ENCODE results near the gene RUNX1. TPM values are rescaled to one million over a fixed set of nuclear protein-coding genes. Genes with fewer than 3 reads are reported as not detected.

Gene RUNX1
- polyA plus RNA-seq, 3 donors = 6.2 to 49.7 (median 8.7) TPM

DNA sequence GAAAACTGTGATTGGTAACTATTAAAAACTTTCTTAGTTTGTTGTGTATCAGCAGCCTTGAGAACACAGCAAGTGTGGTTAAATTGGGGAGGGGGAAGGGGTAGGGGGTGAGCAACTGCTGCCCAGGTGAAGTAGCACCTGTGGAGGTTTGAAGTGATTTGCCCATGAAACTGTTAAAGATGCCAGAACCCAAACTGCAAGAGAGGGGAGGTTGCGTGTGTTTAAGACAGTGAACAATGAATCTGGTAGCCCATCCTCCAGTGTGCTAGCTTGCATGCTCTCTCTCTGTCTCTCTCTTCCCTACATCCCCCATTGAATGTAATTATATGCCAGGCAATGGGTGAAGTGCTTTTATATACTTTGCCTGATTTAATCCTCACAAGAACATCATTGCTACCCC, 154.7 kb downstream of the RUNX1 start:
- H3K9me3 Mint-ChIP-seq = peaks cover 0 to 16% (median 4%) of the 10 kb centered on the region in 7 donors
- no peak overlapping the region for H3K9ac ChIP-seq (ENCODE audit: insufficient read depth, low read length, poor library complexity, severe bottlenecking)
- peaks cover 18 to 21% of the 10 kb centered on the region in 2 donors for H3K36me3 Mint-ChIP-seq
- intact Hi-C loops (cut with micrococcal nuclease) = loop anchor here (5.0 to 10.0 kb wide), 2 partner anchors 50 to 133 kb away; no protein-coding TSS in a partner anchor
- no peak overlapping the region for H3K27ac Mint-ChIP-seq
- H3K9me3 ChIP-seq (replicated peaks in 1 of 2; ENCODE audit: control insufficient read depth in 1 of 2, insufficient read depth in 1 of 2, low read length in 2 of 2) = peaks cover 3 to 4% of the 10 kb centered on the region in 2 donors
- DNase-seq = no peak
- no peak overlapping the region for H3K27ac ChIP-seq (ENCODE audit: low read depth in 1 of 2, low read length in 2 of 2)
- peaks cover 0 to 11% of the 10 kb centered on the region in 2 donors for H3K36me3 ChIP-seq (replicated peaks in 1 of 2; ENCODE audit: control insufficient read depth in 1 of 2, insufficient read depth in 2 of 2, low read length in 2 of 2)
- peaks cover 95% of the 10 kb centered on the region for H3K79me2 ChIP-seq (ENCODE audit: insufficient read depth, low read length)
- H3K4me1 Mint-ChIP-seq = peaks cover 29% of the 10 kb centered on the region
- peaks cover 17 to 29% of the 10 kb centered on the region in 2 donors for H3K4me1 ChIP-seq (ENCODE audit: control insufficient read depth in 1 of 2, insufficient read depth in 2 of 2, low read length in 2 of 2)
- TF ChIP-seq, protein P1, sequence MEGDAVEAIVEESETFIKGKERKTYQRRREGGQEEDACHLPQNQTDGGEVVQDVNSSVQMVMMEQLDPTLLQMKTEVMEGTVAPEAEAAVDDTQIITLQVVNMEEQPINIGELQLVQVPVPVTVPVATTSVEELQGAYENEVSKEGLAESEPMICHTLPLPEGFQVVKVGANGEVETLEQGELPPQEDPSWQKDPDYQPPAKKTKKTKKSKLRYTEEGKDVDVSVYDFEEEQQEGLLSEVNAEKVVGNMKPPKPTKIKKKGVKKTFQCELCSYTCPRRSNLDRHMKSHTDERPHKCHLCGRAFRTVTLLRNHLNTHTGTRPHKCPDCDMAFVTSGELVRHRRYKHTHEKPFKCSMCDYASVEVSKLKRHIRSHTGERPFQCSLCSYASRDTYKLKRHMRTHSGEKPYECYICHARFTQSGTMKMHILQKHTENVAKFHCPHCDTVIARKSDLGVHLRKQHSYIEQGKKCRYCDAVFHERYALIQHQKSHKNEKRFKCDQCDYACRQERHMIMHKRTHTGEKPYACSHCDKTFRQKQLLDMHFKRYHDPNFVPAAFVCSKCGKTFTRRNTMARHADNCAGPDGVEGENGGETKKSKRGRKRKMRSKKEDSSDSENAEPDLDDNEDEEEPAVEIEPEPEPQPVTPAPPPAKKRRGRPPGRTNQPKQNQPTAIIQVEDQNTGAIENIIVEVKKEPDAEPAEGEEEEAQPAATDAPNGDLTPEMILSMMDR (IDR thresholded peaks at IDR 0.05) = no peak
- peaks cover 16% of the 10 kb centered on the region for H4K20me1 ChIP-seq (ENCODE audit: insufficient read depth, low read length)
- no CpG with 5 or more reads among the region's 1 CpG for WGBS (ENCODE audit: insufficient coverage)
- H3K27me3 ChIP-seq (ENCODE audit: control insufficient read depth in 2 of 2, insufficient read depth in 2 of 2, low read length in 2 of 2) = no peaks in the 10 kb centered on the region
- H3K4me3 ChIP-seq (replicated peaks in 1 of 3; ENCODE audit: low read depth in 2 of 3, low read length in 3 of 3) = no peak overlapping the region
- no peak overlapping the region for H3K4me3 Mint-ChIP-seq
- no peaks in the 10 kb centered on the region for H3K27me3 Mint-ChIP-seq (ENCODE audit: low read depth in 3 of 3)
- H3K4me2 ChIP-seq (replicated peaks; ENCODE audit: extremely low read depth, low read length, poor library complexity, severe bottlenecking) = no peak overlapping the region
- H2AFZ ChIP-seq (ENCODE audit: insufficient read depth, low read depth, low read length, poor library complexity, severe bottlenecking) = no peak overlapping the region

DNA sequence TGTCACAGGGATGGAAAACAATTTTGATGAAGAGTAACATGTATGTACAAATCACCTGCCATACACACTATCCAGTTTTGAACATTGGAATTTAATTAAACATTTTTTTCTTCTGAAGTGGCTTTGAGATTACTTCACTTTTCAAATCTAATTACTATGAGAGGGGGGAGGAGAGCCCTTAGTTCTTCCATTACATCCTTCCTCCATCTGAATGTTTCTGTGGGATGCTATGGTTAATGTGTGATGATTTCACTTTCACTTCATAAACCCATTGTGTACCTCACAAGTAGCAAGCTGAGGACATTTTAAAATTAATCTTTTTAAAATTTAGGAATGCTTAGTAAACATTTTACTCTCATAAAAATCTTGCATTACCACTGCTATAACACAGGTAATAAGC, 156.9 kb downstream of the RUNX1 start:
- Histone ChIP-seq H3K27me3 (ENCODE audit: control insufficient read depth in 2 of 2, insufficient read depth in 2 of 2, low read length in 2 of 2) (no peaks in the 10 kb centered on the region), H3K4me3 (replicated peaks in 1 of 3; ENCODE audit: low read depth in 2 of 3, low read length in 3 of 3) (peak overlapping the region in 1 of 3 experiments; percentile 96), H3K79me2 (ENCODE audit: insufficient read depth, low read length) (peaks cover 86% of the 10 kb centered on the region), H3K4me1 (ENCODE audit: control insufficient read depth in 1 of 2, insufficient read depth in 2 of 2, low read length in 2 of 2) (peaks cover 20 to 29% of the 10 kb centered on the region in 2 donors), H4K20me1 (ENCODE audit: insufficient read depth, low read length) (peaks cover 13% of the 10 kb centered on the region), H3K9me3 (replicated peaks in 1 of 2; ENCODE audit: control insufficient read depth in 1 of 2, insufficient read depth in 1 of 2, low read length in 2 of 2) (no peaks in the 10 kb centered on the region), H2AFZ (ENCODE audit: insufficient read depth, low read depth, low read length, poor library complexity, severe bottlenecking) (no peak overlapping the region), H3K9ac (ENCODE audit: insufficient read depth, low read length, poor library complexity, severe bottlenecking) (no peak overlapping the region), H3K4me2 (replicated peaks; ENCODE audit: extremely low read depth, low read length, poor library complexity, severe bottlenecking) (peak overlapping the region; percentile 87), H3K27ac (ENCODE audit: low read depth in 1 of 2, low read length in 2 of 2) (peak overlapping the region in 1 of 2 donors; percentile 10), H3K36me3 (replicated peaks in 1 of 2; ENCODE audit: control insufficient read depth in 1 of 2, insufficient read depth in 2 of 2, low read length in 2 of 2) (no peaks in the 10 kb centered on the region)
- intact Hi-C loops (cut with micrococcal nuclease) = loop anchor here (5.0 to 10.0 kb wide), 2 partner anchors 53 to 135 kb away; no protein-coding TSS in a partner anchor
- Mint-ChIP-seq H3K27ac (peak overlapping the region in 2 of 7 donors; percentile 25 to 50), H3K27me3 (ENCODE audit: low read depth in 3 of 3) (no peaks in the 10 kb centered on the region), H3K4me3 (peak overlapping the region in 1 of 2 donors; percentile 50), H3K36me3 (peaks cover 7 to 9% of the 10 kb centered on the region in 2 donors), H3K9me3 (peaks cover 0 to 2% (median 0%) of the 10 kb centered on the region in 7 donors), H3K4me1 (peaks cover 32% of the 10 kb centered on the region)
- TF ChIP-seq, protein P1 (IDR thresholded peaks at IDR 0.05) = no peak
- DNase-seq = peak in 1 of 3 donors; percentile 27
